Mesenchymal stem cell (in vitro differentiated cells and primary cell): ENCODE measurements around the gene ENHO.
"Not testable (repeated sequence)": the region's sequence is repeated elsewhere in the genome, so short reads cannot be mapped to it uniquely, and the experiment has no call there.

Experiments used
- DNase-seq: peaks from one replicate; pipeline ENCODE4 v3.0.0-alpha.2; 2013
- H2AFZ ChIP-seq: one replicate; pipeline ENCODE4 v1.6.1; 2013; ENCODE audit warnings: low read depth, mild to moderate bottlenecking, control low read depth, inconsistent platforms, low read length, moderate library complexity
- H2AK5ac ChIP-seq: 2 replicates; pipeline ENCODE4 v1.6.1; 2013; ENCODE audit warnings: low read length, moderate library complexity, mild to moderate bottlenecking, inconsistent platforms; ENCODE audit not compliant: severe bottlenecking
- H2BK120ac ChIP-seq: one replicate; pipeline ENCODE4 v1.6.1; 2013; ENCODE audit warnings: low read depth, mild to moderate bottlenecking, inconsistent platforms, low read length, moderate library complexity
- H2BK12ac ChIP-seq, 2 experiments: one replicate each; pipeline ENCODE4 v1.6.1; 2013; ENCODE audit warnings: inconsistent platforms in 2 of 2, low read length in 2 of 2, mild to moderate bottlenecking in 2 of 2, moderate library complexity in 2 of 2, control low read depth in 1 of 2
- H2BK15ac ChIP-seq: one replicate; pipeline ENCODE4 v1.6.1; 2013; ENCODE audit warnings: mild to moderate bottlenecking, low read depth, inconsistent platforms; ENCODE audit not compliant: poor library complexity, severe bottlenecking
- H2BK5ac ChIP-seq: 2 replicates; pipeline ENCODE4 v1.6.1; 2013; ENCODE audit warnings: low read depth, mild to moderate bottlenecking, low read length, control low read depth, inconsistent platforms; ENCODE audit not compliant: poor library complexity, severe bottlenecking
- H3K14ac ChIP-seq, 2 experiments: one replicate each; pipeline ENCODE4 v1.6.1; 2013; ENCODE audit warnings: inconsistent platforms in 2 of 2, low read length in 2 of 2, control low read depth in 1 of 2, mild to moderate bottlenecking in 1 of 2, moderate library complexity in 1 of 2
- H3K18ac ChIP-seq, 2 experiments: one replicate each; pipeline ENCODE4 v1.6.1; 2013; ENCODE audit warnings: inconsistent platforms in 2 of 2, low read length in 2 of 2, control low read depth in 1 of 2, low read depth in 1 of 2, mild to moderate bottlenecking in 1 of 2
- H3K23ac ChIP-seq, 2 experiments: one replicate each; pipeline ENCODE4 v1.6.1; 2013; ENCODE audit warnings: inconsistent platforms in 2 of 2, low read length in 2 of 2, mild to moderate bottlenecking in 2 of 2, moderate library complexity in 2 of 2, control low read depth in 1 of 2
- H3K27ac ChIP-seq: 2 replicates; pipeline ENCODE4 v1.5.1; 2013; ENCODE audit warnings: mild to moderate bottlenecking, moderate library complexity, low read length, control low read depth, inconsistent platforms; ENCODE audit not compliant: poor library complexity, severe bottlenecking
- H3K27me3 ChIP-seq, 2 experiments: 2 replicates each; pipeline versions ENCODE4 v1.6.1 to v1.7.0; 2013; ENCODE audit warnings: low read length in 2 of 2, mild to moderate bottlenecking in 2 of 2, moderate library complexity in 2 of 2, control low read depth in 1 of 2, inconsistent platforms in 1 of 2; ENCODE audit not compliant: control insufficient read depth in 1 of 2, insufficient read depth in 1 of 2
- H3K36me3 ChIP-seq, 2 experiments: 2 replicates each; pipeline versions ENCODE4 v1.6.1 to v1.7.0; 2013; ENCODE audit warnings: low read length in 2 of 2, control low read depth in 1 of 2, inconsistent platforms in 1 of 2, low read depth in 1 of 2, mild to moderate bottlenecking in 1 of 2; ENCODE audit not compliant: insufficient read depth in 2 of 2, control insufficient read depth in 1 of 2
- H3K4ac ChIP-seq, 2 experiments: one replicate each; pipeline ENCODE4 v1.6.1; 2013; ENCODE audit warnings: inconsistent platforms in 2 of 2, low read length in 2 of 2, mild to moderate bottlenecking in 2 of 2, moderate library complexity in 2 of 2, control low read depth in 1 of 2, low read depth in 1 of 2
- H3K4me1 ChIP-seq: 2 replicates; pipeline ENCODE4 v1.6.1; 2013; ENCODE audit warnings: low read depth, low read length, control low read depth; ENCODE audit not compliant: control insufficient read depth, insufficient read depth
- H3K4me2 ChIP-seq: 2 replicates; pipeline ENCODE4 v1.6.1; 2013; ENCODE audit warnings: low read length, mild to moderate bottlenecking, inconsistent platforms; ENCODE audit not compliant: poor library complexity, severe bottlenecking
- H3K4me3 ChIP-seq, 2 experiments: 2 replicates each; pipeline versions ENCODE4 v1.5.1 to v1.7.0; 2013; ENCODE audit warnings: low read length in 2 of 2, mild to moderate bottlenecking in 2 of 2, control low read depth in 1 of 2, low read depth in 1 of 2; ENCODE audit not compliant: insufficient read depth in 1 of 2
- H3K79me1 ChIP-seq: replicated peaks from 2 replicates; pipeline ENCODE4 v1.6.1; 2013; ENCODE audit warnings: mild to moderate bottlenecking, control low read depth, low read length, inconsistent platforms; ENCODE audit not compliant: poor library complexity, severe bottlenecking
- H3K9ac ChIP-seq: 2 replicates; pipeline ENCODE4 v1.7.0; 2013; ENCODE audit warnings: mild to moderate bottlenecking, low read length, moderate library complexity
- H3K9me3 ChIP-seq: 2 replicates; pipeline ENCODE4 v1.7.0; 2013; ENCODE audit warnings: mild to moderate bottlenecking, low read length; ENCODE audit not compliant: control insufficient read depth
- H4K8ac ChIP-seq: one replicate; pipeline ENCODE4 v1.6.1; 2013; ENCODE audit warnings: inconsistent platforms, mild to moderate bottlenecking, low read length, moderate library complexity
- H4K91ac ChIP-seq: one replicate; pipeline ENCODE4 v1.6.1; 2013; ENCODE audit warnings: mild to moderate bottlenecking, low read length, inconsistent platforms
- WGBS: methylation state at CpG from one replicate; pipeline ENCODE4 v1.1.7; 2013; ENCODE audit warnings: mixed read lengths; 5-methylcytosine and 5-hydroxymethylcytosine counted together

The ENHO gene

DNA sequence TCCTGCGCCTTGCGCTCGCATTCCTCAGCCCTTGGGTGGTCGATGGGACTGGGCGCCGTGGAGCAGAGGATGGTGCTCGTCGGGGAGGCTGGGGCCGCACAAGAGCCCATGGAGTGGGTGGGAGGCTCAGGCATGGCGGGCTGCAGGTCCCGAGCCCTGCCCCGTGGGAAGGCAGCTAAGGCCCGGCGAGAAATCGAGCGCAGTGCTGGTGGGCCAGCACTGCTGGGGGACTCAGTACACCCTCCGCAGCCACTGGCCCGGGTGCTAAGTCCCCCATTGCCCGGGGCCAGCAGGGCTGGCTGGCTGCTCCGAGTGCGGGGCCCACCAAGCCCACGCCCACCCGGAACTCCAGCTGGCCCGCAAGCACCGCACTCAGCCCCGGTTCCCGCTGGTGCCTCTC, 40.0 kb downstream of the ENHO start:
- H2BK120ac ChIP-seq, H3K4ac ChIP-seq, H3K4me1 ChIP-seq, H3K9ac ChIP-seq, H3K79me1 ChIP-seq, H2BK15ac ChIP-seq, H3K27ac ChIP-seq, H3K18ac ChIP-seq, H3K14ac ChIP-seq, H4K91ac ChIP-seq, DNase-seq, H2BK5ac ChIP-seq, H3K23ac ChIP-seq, H2AK5ac ChIP-seq, H4K8ac ChIP-seq, H3K36me3 ChIP-seq, H2AFZ ChIP-seq, H3K9me3 ChIP-seq, H3K4me2 ChIP-seq, H2BK12ac ChIP-seq: not testable (repeated sequence)
- WGBS = 92% methylated on average over 20 of the region's 27 CpGs
- peak overlapping the region in 1 of 2 experiments; percentile 33 for H3K4me3 ChIP-seq
- H3K27me3 ChIP-seq = peaks cover 30 to 33% of the 10 kb centered on the region in 2 experiments

DNA sequence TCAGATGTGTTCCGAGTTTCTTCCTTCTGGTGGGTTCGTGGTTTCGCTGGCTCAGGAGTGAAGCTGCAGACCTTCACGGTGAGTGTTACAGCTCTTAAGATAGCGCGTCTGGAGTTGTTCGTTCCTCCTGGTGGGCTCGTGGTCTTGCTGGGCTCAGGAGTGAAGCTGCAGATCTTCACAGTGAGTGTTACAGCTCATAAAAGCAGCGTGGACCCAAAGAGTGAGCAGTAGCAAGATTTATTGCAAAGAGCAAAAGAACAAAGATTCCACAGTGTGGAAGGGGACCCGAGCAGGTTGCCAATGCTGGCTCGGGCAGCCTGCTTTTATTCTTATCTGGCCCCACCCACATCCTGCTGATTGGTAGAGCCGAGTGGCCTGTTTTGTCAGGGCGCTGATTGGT, 41.2 kb downstream of the ENHO start:
- H3K4me3 ChIP-seq, H2BK120ac ChIP-seq, H3K79me1 ChIP-seq, H3K36me3 ChIP-seq, H3K27ac ChIP-seq, DNase-seq, H2BK12ac ChIP-seq, H3K4me2 ChIP-seq, H2AK5ac ChIP-seq, H3K18ac ChIP-seq, H3K23ac ChIP-seq, H3K14ac ChIP-seq, H4K91ac ChIP-seq, H3K9me3 ChIP-seq, H3K9ac ChIP-seq, H2BK5ac ChIP-seq, H4K8ac ChIP-seq, H3K4ac ChIP-seq, H3K4me1 ChIP-seq, H2AFZ ChIP-seq: not testable (repeated sequence)
- H2BK15ac ChIP-seq = peak overlapping the region; percentile 7
- H3K27me3 ChIP-seq = peaks cover 28 to 30% of the 10 kb centered on the region in 2 experiments
- WGBS = 92% methylated on average over 13 of the region's 13 CpGs

DNA sequence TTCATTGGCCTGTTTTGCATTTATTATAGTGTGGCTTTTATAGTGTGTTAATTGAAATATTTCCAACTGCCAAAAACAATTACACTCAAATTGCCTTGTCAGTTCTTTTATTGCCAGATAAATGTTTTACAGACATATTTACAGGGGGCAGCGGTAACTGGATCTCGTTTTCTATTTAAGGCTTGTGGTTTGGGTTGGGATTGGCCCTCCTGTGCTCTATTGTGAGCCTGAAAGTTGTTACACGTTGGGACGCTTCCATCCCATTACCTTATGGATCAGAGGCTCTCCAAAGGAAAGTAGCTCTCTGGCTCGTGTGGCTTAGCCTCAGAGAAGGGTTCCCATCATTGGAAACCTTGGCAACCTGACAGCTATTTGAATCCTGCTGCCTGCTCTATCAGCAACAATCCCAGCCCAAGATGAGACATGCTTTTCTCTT, 43.3 kb downstream of the ENHO start:
- H3K36me3 ChIP-seq = no peaks in the 10 kb centered on the region
- H3K4me3 ChIP-seq = no peak overlapping the region
- no peak overlapping the region for H3K4me2 ChIP-seq
- no peak overlapping the region for H3K23ac ChIP-seq
- H2BK5ac ChIP-seq = no peak overlapping the region
- DNase-seq = no peak
- H3K27ac ChIP-seq = no peak overlapping the region
- no peaks in the 10 kb centered on the region for H3K4me1 ChIP-seq
- no peak overlapping the region for H2AFZ ChIP-seq
- no peak overlapping the region for H2BK120ac ChIP-seq
- WGBS = 63% methylated on average over 5 of the region's 5 CpGs
- H3K79me1 ChIP-seq = no peaks in the 10 kb centered on the region
- H2BK12ac ChIP-seq = no peak overlapping the region
- H3K9ac ChIP-seq = no peak overlapping the region
- no peak overlapping the region for H4K91ac ChIP-seq
- no peak overlapping the region for H3K14ac ChIP-seq
- peaks cover 35 to 41% of the 10 kb centered on the region in 2 experiments for H3K27me3 ChIP-seq
- H3K4ac ChIP-seq = no peak overlapping the region
- no peaks in the 10 kb centered on the region for H3K9me3 ChIP-seq
- H2BK15ac ChIP-seq = no peak overlapping the region
- no peak overlapping the region for H4K8ac ChIP-seq
- no peak overlapping the region for H2AK5ac ChIP-seq
- H3K18ac ChIP-seq = no peak overlapping the region

GRCh38 chr9:34477541-34477940, 45.2 kb downstream of the ENHO start:
- no peak overlapping the region for H2AFZ ChIP-seq

More at GRCh38 chr9:34477541-34477940, 45.2 kb downstream of the ENHO start:
- no peak overlapping the region for H3K14ac ChIP-seq
- no peak overlapping the region for H2BK5ac ChIP-seq
- no peak overlapping the region for H4K8ac ChIP-seq
- H3K23ac ChIP-seq = no peak overlapping the region
- no peaks in the 10 kb centered on the region for H3K4me1 ChIP-seq
- no peak overlapping the region for H3K18ac ChIP-seq
- no peak overlapping the region for H3K4me3 ChIP-seq
- no peaks in the 10 kb centered on the region for H3K36me3 ChIP-seq
- DNase-seq = no peak
- no peak overlapping the region for H4K91ac ChIP-seq
- WGBS = 80% methylated on average over 1 of the region's 1 CpG
- no peak overlapping the region for H3K4ac ChIP-seq
- no peak overlapping the region for H3K4me2 ChIP-seq
- H3K27ac ChIP-seq = no peak overlapping the region
- no peak overlapping the region for H2BK12ac ChIP-seq
- H2BK120ac ChIP-seq = no peak overlapping the region
- H3K79me1 ChIP-seq = no peaks in the 10 kb centered on the region
- peaks cover 35 to 41% of the 10 kb centered on the region in 2 experiments for H3K27me3 ChIP-seq
- H3K9ac ChIP-seq = no peak overlapping the region
- no peak overlapping the region for H2AK5ac ChIP-seq
- H2BK15ac ChIP-seq = no peak overlapping the region
- H3K9me3 ChIP-seq = no peaks in the 10 kb centered on the region
